Bone marrow (tissue), 2 donors: ENCODE measurements around the gene CENPE.
A peak's percentile ranks its signal among the peaks of the same experiment; 100 is the strongest.
"Not testable (repeated sequence)": the region's sequence is repeated elsewhere in the genome, so short reads cannot be mapped to it uniquely, and the experiment has no call there.

Source experiments
- DNase-seq, 2 donors: peaks; one replicate each; lab custom pipeline; 2025; lab: John Stamatoyannopoulos, UW

Gene CENPE, protein sequence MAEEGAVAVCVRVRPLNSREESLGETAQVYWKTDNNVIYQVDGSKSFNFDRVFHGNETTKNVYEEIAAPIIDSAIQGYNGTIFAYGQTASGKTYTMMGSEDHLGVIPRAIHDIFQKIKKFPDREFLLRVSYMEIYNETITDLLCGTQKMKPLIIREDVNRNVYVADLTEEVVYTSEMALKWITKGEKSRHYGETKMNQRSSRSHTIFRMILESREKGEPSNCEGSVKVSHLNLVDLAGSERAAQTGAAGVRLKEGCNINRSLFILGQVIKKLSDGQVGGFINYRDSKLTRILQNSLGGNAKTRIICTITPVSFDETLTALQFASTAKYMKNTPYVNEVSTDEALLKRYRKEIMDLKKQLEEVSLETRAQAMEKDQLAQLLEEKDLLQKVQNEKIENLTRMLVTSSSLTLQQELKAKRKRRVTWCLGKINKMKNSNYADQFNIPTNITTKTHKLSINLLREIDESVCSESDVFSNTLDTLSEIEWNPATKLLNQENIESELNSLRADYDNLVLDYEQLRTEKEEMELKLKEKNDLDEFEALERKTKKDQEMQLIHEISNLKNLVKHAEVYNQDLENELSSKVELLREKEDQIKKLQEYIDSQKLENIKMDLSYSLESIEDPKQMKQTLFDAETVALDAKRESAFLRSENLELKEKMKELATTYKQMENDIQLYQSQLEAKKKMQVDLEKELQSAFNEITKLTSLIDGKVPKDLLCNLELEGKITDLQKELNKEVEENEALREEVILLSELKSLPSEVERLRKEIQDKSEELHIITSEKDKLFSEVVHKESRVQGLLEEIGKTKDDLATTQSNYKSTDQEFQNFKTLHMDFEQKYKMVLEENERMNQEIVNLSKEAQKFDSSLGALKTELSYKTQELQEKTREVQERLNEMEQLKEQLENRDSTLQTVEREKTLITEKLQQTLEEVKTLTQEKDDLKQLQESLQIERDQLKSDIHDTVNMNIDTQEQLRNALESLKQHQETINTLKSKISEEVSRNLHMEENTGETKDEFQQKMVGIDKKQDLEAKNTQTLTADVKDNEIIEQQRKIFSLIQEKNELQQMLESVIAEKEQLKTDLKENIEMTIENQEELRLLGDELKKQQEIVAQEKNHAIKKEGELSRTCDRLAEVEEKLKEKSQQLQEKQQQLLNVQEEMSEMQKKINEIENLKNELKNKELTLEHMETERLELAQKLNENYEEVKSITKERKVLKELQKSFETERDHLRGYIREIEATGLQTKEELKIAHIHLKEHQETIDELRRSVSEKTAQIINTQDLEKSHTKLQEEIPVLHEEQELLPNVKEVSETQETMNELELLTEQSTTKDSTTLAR (N-terminal part only)

DNA sequence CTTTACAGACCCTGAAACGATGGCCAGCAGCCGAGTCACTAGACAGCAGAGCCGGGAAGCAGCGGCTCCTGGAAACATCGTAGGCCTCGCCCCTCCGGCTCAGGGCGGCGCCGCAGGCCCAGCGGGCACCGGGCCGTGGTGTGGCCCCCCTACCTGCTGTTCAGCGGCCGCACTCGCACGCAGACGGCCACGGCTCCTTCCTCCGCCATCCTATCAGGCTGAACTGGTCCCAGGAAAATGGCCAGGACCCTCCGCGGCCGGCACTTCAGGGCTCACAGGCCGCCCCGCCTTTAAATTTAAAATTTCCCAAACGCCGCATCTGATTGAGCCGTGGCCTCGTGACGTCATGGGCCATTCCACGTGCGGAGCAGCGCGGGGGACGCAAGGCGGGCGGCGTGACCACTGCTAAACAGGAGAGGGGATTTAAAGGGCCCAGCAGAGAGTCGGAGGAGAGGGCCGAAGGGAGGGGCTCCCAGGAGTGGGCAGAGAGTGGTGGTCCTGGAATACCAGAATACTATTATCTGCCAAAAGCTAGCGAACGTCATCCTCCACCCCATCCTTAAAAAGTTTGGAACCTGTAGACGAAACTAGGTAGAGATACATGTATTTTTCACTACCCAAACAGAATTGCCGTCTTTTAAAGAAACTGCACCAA is at the start of gene CENPE:
Gene CENPE (minus strand): TSS at position 233 of the 655 bp plus-strand sequence. CDS start 24 bp downstream, at position 209.
- peak; percentile 73 to 83 for DNase-seq

GRCh38 chr4:103244251-103244650 is 46.1 kb upstream of the CENPE start:
- no peak for DNase-seq

DNA sequence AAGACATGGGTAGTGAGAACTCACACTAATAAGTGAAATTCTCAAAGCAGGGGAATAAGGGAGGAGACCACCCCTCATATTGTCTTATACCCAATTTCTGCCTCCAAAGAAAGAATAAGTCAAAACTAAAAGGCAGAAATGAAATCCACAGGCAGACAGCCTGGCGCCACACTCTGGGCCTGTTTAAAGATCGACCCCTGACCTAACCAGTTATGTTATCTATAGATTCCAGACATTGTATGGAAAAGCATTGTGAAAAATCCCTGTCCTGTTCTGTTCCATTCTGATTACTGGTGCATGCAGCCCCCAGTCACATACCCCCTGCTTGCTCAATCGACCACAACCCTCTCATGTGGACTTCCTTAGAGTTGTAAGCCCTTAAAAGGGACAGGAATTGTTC is 32.8 kb upstream of the CENPE start:
- not testable (repeated sequence) for DNase-seq

DNA sequence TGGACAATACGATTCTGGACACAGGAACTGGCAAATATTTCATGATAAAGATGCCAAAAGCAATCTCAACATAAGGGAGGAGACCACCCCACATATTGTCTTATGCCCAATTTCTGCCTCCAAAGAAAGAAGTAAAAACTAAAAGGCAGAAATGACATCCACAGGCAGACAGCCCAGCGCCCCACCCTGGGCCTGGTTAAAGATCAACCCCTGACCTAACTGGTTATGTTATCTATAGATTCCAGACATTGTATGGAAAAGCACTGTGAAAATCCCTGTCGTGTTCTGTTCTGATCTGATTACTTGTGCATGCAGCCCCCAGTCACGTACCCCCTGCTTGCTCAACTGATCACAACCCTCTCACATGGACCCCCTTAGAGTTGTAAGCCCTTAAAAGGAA is 25.4 kb upstream of the CENPE start:
- DNase-seq, result not testable (repeated sequence)

- DNase-seq, result no peak
Observed at GRCh38 chr4:103207673-103208072, 9.5 kb upstream of the CENPE start.

DNA sequence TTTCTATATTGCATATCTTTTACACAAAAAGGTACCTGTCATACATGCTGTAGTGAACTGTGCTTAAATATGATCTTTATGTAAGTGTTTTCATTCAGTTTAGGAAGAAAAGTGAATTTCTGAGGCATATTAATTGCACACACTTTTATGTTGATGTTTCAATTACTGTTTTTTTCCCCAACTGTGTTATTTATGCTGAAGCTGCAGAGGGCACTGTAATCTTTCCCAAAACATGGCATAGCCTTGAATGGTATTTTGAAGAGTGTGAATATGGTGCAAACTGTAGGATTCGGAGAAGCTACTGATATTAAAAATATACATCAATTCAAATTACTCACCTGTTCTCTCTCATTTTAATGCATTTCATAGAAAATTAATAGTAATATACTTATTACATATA is 6.0 kb upstream of the CENPE start:
- no peak for DNase-seq

DNA sequence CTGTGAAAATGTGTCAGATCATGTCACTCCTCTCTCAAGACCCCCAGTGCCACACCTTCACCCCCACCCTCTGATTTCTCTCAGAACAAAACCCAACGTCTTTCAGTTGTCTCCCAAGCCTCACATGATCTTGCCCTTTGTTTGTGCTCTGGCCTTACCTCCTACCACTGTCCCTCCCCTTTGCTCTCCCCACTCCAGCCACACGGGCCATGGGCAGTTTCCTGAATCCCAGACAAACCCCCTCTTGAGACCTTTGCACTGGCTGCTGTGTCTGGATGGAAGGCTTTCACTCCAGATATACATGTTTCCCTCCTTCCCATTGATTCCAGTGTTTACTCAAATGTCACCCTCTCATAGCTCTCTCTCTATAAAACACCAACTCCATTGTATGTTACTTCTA is 3.6 kb upstream of the CENPE start:
- no peak for DNase-seq

DNA sequence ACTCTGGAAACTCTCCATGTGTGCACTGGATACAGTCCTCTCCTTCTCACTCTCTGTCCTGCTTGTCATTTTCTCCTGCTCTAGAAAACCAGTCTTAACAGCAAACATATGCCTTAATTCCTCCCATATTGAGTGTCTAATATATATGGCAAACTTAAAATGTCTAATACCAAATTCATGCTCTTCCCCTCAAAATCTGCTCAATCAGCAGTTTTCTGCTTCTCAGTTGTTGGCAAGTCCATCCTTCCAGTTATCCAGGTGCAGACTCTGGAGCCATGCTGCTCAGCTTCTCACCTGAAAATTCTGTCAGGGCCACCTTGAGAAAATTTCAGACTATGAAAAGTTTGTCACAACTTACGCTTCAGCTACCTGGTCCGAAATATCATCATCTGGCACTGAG is 3.1 kb upstream of the CENPE start:
- DNase-seq, result no peak

DNA sequence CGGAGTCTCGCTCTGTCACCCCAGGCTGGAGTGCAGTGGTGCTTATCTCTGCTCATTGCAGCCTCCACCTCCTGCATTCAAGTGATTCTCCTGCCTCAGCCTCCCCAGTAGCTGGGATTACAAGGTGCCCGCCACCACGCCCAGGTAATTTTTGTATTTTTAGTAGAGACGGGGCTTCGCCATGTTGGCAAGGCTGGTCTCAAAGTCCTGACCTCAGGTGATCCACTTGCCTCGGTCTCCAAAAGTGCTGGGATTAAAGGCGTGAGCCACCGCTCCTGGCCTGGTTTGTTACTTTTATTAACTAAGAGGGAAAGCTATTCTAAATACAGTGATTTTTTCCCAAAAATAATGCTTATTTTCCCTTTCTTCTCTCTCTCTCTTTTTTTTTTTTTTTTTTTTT is 866 bp upstream of the CENPE start:
- DNase-seq, result no peak

DNA sequence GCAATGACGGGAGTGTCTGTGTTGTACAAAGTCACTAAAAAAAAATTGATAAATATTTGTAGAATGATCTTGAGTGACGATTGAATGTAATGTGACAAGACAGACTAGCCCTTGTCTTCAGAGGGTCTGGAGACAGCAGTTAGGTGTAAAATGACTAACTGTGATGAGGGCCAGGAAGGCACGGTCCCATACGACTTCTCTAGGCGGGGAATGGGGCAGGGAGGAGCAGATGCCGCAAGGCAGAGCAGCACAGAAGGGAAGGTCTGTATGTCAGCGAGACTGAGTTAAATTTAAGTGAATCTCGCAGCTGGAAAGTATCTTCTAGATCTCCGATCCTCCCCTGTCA is 405 bp downstream of the CENPE start:
- DNase-seq, result no peak

- DNase-seq, result no peak
Observed at GRCh38 chr4:103193457-103193856, 4.7 kb downstream of the CENPE start.

- DNase-seq, result no peak
Observed at GRCh38 chr4:103171006-103171405, 27.1 kb downstream of the CENPE start.

DNA sequence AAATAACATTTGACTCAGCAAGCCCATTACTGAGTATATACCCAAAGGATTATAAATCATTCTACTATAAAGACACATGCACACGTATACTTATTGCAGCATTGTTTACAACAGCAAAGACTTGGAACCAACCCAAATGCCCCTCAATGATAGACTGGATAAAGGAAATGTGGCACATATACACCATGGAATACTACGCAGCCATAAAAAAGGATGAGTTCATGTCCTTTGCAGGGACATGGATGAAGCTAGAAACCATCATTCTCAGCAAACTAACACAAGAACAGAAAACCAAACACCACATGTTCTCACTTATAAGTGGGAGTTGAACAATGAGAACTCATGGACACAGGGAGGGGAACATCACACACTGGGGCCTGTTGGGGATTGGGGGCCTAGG is 28.4 kb downstream of the CENPE start:
- not testable (repeated sequence) for DNase-seq

GRCh38 chr4:103168993-103169392 is 29.1 kb downstream of the CENPE start:
- no peak for DNase-seq

DNA sequence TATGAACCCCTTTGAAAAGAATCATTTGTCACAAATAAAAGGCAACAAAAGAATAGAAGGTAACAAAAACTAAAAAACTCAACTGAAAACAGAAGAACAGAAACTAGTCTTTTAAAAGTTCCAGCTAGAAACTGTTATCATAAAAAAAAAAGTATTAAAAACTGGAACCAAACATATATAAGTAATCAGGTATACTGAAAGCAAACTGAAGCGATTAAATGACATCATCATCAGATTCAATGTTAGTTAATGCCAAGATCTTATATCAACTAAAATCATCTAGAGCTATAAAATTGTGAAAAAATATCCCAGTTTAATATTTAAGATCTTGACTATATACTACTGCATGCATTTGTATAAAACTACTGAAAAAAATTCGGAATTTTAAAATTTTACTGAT is 36.0 kb downstream of the CENPE start:
- no peak for DNase-seq

- no peak for DNase-seq
Observed at GRCh38 chr4:103158760-103159159, 39.4 kb downstream of the CENPE start.

DNA sequence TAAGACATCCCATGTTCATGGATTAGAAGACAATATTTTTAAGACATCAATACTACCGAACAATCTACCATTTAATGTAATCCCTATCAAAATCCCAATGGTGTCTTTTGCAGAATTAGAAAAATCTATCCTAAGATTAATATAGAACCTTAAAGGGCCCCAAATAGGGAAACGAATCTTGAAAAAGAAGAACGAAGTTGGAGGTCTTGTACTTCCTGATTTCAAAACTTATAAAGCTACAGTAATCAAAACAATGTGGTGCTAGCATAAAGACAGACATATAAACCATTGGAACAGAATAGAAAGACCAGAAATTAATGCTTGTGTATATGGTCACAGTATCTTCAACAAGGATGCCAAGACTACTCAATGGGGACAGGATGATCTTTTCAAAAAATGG is 42.0 kb downstream of the CENPE start:
- no peak for DNase-seq

GRCh38 chr4:103152381-103152780 is 45.8 kb downstream of the CENPE start:
- DNase-seq, result no peak

GRCh38 chr4:103150677-103151076 is 47.5 kb downstream of the CENPE start:
- no peak for DNase-seq

DNA sequence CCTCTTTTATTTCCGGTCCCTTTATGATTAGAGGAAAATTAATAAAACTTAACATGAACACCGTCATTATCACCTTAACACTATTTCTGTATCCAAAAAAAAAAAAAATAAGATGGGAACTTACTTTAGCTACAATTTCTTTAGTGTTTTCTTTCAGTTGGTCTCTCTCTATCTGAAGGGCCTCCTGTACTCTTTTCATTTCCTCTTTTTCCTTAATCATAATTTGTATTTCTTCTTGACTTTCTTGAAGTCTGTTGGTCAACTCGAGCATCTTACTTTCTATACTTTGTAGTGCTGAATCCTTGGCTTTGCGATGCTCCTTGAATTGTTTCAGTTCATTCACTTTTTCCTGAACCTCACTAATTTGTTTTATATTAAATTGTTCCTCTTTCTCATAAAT is 53.2 kb downstream of the CENPE start:
- no peak for DNase-seq

- DNase-seq, result no peak
Observed at GRCh38 chr4:103137446-103137827, 60.7 kb downstream of the CENPE start.
